ENCODE results near the gene C10orf67.

C10orf67 gene

DNA sequence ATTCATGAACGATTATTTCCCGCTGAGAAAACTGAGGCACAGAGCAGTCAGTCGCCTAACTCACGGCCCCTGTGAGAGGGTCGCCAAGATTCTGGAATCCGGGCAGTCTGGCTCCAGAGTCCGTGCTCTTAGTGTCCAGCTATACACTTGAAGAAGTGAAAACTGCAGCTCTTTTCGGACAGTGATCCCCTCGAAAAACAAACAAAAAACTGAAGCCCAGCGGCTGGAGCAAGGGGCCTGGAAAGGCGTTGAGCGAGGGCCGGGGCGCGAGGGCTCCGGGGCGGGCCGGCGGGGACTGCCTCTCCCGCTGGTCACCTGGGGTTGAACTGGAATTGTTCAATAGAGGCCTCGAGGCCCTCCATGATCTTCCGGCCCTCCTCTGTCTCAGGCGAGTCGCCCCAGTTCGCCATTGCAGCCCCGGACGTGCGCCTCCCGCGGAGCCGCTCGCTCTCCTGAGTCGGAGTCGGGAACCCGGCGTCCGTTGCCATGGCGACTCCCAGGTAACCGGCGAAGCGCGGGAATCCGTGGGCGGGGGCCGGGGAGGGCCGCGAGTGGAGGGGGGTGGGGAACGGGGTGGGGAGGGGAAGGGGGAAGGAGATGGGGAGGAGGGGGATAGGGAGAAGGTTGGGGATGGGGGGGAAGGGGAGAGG is 881 bp downstream of the C10orf67 start:
- Histone ChIP-seq H3K36me3 (ENCODE audit: control insufficient read depth in 5 of 5, insufficient read depth in 5 of 5, low read length in 5 of 5) (no peaks in the 10 kb centered on the region), H3K27me3 (ENCODE audit: control insufficient read depth in 5 of 5, insufficient read depth in 4 of 5, low read length in 5 of 5) (peaks cover 0 to 13% (median 9%) of the 10 kb centered on the region in 5 donors), H3K27ac (ENCODE audit: low read depth, low read length) (no peak overlapping the region), H3K4me1 (ENCODE audit: control insufficient read depth in 5 of 5, insufficient read depth in 5 of 5, low read length in 5 of 5) (peaks cover 2 to 13% (median 12%) of the 10 kb centered on the region in 5 donors), H3K9me3 (ENCODE audit: control insufficient read depth in 5 of 5, low read length in 5 of 5) (no peaks in the 10 kb centered on the region), H3K4me3 (ENCODE audit: low read depth in 1 of 5, low read length in 5 of 5) (peak overlapping the region; percentile 35 to 68 (median 61)), H3K9ac (ENCODE audit: low read length in 5 of 5) (no peak overlapping the region)

DNA sequence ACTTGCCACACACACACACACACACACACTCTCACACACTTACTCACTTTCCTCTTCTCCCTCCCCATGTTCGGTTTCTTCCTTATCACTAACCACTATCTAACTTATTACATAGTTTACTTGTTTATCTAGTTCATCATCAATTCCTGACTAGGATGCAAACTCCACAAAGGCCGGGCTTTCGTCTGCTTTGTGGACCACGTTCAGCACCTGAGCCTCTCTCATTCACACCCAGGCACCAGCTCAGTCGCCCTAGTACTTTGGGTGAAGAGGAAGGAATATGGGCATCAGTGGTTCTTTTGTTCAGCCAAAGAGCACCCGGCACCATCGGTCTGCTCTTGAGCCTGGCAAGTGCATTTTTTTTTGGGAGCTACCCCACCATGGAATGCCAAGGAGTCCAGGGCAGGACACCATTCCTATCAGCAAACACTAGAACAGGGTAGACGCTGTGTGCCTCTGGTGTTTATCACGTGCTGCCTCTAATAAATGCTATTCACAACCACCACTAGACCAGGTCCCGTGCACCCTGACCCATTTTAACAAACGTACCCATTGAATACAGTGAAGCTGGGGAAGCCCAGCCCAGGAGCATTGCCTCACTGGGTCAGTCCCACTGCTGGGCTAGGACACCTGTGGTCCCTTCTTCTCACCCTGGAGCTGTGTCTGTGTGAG is 2.2 kb downstream of the C10orf67 start:
- H3K9ac ChIP-seq (ENCODE audit: low read length in 5 of 5): no peak overlapping the region
- H3K9me3 ChIP-seq (ENCODE audit: control insufficient read depth in 5 of 5, low read length in 5 of 5): no peaks in the 10 kb centered on the region
- H3K4me3 ChIP-seq (ENCODE audit: low read depth in 1 of 5, low read length in 5 of 5): no peak overlapping the region
- no peak overlapping the region for H3K27ac ChIP-seq (ENCODE audit: low read depth, low read length)
- no peaks in the 10 kb centered on the region for H3K36me3 ChIP-seq (ENCODE audit: control insufficient read depth in 5 of 5, insufficient read depth in 5 of 5, low read length in 5 of 5)
- peaks cover 2 to 13% (median 11%) of the 10 kb centered on the region in 5 donors for H3K4me1 ChIP-seq (ENCODE audit: control insufficient read depth in 5 of 5, insufficient read depth in 5 of 5, low read length in 5 of 5)
- H3K27me3 ChIP-seq (ENCODE audit: control insufficient read depth in 5 of 5, insufficient read depth in 4 of 5, low read length in 5 of 5): peaks cover 0 to 13% (median 9%) of the 10 kb centered on the region in 5 donors

DNA sequence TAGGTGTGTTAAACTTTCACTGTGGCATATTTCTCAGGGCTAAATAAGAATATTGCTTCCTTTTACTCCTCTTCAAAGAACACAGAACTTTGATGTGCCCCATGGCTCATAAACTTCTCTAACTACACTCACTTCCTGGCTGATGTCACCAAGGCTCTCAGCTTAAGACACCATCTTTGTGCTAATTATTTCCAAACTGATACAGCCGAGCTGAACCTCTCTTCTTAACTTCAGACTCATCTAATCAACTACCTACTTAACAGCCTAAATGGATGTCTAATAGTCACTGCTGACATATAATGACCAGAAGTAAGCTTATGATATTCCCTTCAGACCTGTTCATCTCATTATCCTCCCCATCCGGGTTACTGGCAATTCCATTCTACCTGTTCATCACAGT is 3.6 kb downstream of the C10orf67 start:
- H3K4me1 ChIP-seq (ENCODE audit: control insufficient read depth in 5 of 5, insufficient read depth in 5 of 5, low read length in 5 of 5): peaks cover 2 to 13% (median 11%) of the 10 kb centered on the region in 5 donors
- no peak overlapping the region for H3K4me3 ChIP-seq (ENCODE audit: low read depth in 1 of 5, low read length in 5 of 5)
- H3K27ac ChIP-seq (ENCODE audit: low read depth, low read length): no peak overlapping the region
- H3K27me3 ChIP-seq (ENCODE audit: control insufficient read depth in 5 of 5, insufficient read depth in 4 of 5, low read length in 5 of 5): peaks cover 0 to 13% (median 9%) of the 10 kb centered on the region in 5 donors
- H3K9ac ChIP-seq (ENCODE audit: low read length in 5 of 5): no peak overlapping the region
- no peaks in the 10 kb centered on the region for H3K36me3 ChIP-seq (ENCODE audit: control insufficient read depth in 5 of 5, insufficient read depth in 5 of 5, low read length in 5 of 5)
- H3K9me3 ChIP-seq (ENCODE audit: control insufficient read depth in 5 of 5, low read length in 5 of 5): no peaks in the 10 kb centered on the region

DNA sequence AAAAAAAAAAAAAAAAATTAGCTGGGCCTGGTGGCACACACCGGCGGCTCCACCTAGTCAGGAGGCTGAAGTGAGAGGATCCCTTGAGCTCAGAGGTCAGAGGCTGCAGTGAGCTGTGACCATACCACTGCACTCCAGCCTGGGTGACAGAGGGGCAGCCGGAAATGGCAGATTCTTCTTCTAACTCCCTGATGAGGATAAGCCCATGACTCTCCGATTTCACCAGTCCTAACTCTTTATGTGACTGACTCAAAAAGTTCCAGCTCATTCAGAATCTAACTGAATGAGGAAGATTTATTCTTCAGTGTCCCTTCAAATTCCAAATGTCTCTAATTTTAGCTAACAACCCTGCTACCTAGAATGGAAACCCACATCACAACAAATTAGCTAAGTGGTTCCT is 4.2 kb downstream of the C10orf67 start:
- Histone ChIP-seq H3K4me1 (ENCODE audit: control insufficient read depth in 5 of 5, insufficient read depth in 5 of 5, low read length in 5 of 5) (peaks cover 2 to 13% (median 11%) of the 10 kb centered on the region in 5 donors), H3K4me3 (ENCODE audit: low read depth in 1 of 5, low read length in 5 of 5) (no peak overlapping the region), H3K27me3 (ENCODE audit: control insufficient read depth in 5 of 5, insufficient read depth in 4 of 5, low read length in 5 of 5) (peaks cover 0 to 13% (median 9%) of the 10 kb centered on the region in 5 donors), H3K9me3 (ENCODE audit: control insufficient read depth in 5 of 5, low read length in 5 of 5) (no peaks in the 10 kb centered on the region), H3K36me3 (ENCODE audit: control insufficient read depth in 5 of 5, insufficient read depth in 5 of 5, low read length in 5 of 5) (no peaks in the 10 kb centered on the region), H3K9ac (ENCODE audit: low read length in 5 of 5) (no peak overlapping the region), H3K27ac (ENCODE audit: low read depth, low read length) (no peak overlapping the region)

DNA sequence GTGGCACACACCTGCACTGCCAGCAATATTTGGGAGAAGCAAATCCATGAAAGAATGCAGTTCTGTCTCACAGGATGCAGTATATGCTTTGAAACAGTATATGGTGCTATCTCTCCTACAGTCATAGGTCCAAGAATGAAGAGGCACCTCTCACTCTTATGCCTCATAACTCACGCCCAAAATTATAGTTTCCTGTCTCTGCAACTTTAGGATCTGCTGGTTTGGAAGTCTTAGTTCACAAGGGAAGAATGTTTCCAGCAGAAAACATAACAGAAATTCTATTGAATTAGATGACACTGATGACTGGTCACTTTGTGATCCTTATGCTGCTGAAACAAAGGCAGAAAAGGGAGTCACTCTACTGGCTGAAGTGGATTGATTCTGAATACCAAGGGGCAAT is 5.7 kb downstream of the C10orf67 start:
- no peak overlapping the region for H3K4me3 ChIP-seq (ENCODE audit: low read depth in 1 of 5, low read length in 5 of 5)
- H3K27ac ChIP-seq (ENCODE audit: low read depth, low read length): no peak overlapping the region
- no peak overlapping the region for H3K9ac ChIP-seq (ENCODE audit: low read length in 5 of 5)
- H3K36me3 ChIP-seq (ENCODE audit: control insufficient read depth in 5 of 5, insufficient read depth in 5 of 5, low read length in 5 of 5): no peaks in the 10 kb centered on the region
- H3K27me3 ChIP-seq (ENCODE audit: control insufficient read depth in 5 of 5, insufficient read depth in 4 of 5, low read length in 5 of 5): peaks cover 0 to 9% (median 6%) of the 10 kb centered on the region in 5 donors
- no peaks in the 10 kb centered on the region for H3K9me3 ChIP-seq (ENCODE audit: control insufficient read depth in 5 of 5, low read length in 5 of 5)
- H3K4me1 ChIP-seq (ENCODE audit: control insufficient read depth in 5 of 5, insufficient read depth in 5 of 5, low read length in 5 of 5): peaks cover 0 to 5% (median 4%) of the 10 kb centered on the region in 5 donors

DNA sequence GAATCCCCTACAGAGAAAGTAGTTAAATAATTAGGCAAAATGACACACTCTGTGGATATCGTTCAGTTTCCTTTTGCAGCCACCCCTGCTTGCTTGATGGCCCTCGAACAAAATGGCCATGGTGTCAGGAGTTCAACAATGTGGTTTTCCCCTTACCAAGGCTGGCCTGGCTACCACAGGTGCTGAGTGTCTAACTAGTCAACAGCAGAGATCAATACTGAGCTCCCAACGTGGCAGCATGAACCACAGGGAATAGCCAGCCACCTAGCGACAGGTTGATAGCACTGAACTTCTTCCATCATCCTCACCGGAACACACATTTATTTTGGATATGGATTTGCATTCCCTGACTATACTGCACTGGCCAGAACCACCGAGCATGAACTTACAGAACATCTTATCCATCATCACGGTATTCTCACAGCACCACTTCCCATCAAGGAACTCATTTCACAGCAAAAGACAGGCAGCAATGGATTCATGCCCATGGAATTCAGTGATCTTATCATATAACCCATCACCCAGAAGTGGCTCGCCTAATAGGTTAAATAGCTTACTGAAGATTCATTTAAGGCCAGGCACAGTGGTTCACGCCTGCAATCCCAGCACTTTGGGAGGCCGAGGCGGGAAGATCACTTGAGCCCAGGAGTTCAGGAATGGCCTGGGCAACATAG is 6.3 kb downstream of the C10orf67 start:
- no peaks in the 10 kb centered on the region for H3K36me3 ChIP-seq (ENCODE audit: control insufficient read depth in 5 of 5, insufficient read depth in 5 of 5, low read length in 5 of 5)
- H3K4me1 ChIP-seq (ENCODE audit: control insufficient read depth in 5 of 5, insufficient read depth in 5 of 5, low read length in 5 of 5): no peaks in the 10 kb centered on the region
- no peak overlapping the region for H3K4me3 ChIP-seq (ENCODE audit: low read depth in 1 of 5, low read length in 5 of 5)
- H3K27me3 ChIP-seq (ENCODE audit: control insufficient read depth in 5 of 5, insufficient read depth in 4 of 5, low read length in 5 of 5): peaks cover 0 to 7% (median 3%) of the 10 kb centered on the region in 5 donors
- no peak overlapping the region for H3K9ac ChIP-seq (ENCODE audit: low read length in 5 of 5)
- no peak overlapping the region for H3K27ac ChIP-seq (ENCODE audit: low read depth, low read length)
- H3K9me3 ChIP-seq (ENCODE audit: control insufficient read depth in 5 of 5, low read length in 5 of 5): no peaks in the 10 kb centered on the region

DNA sequence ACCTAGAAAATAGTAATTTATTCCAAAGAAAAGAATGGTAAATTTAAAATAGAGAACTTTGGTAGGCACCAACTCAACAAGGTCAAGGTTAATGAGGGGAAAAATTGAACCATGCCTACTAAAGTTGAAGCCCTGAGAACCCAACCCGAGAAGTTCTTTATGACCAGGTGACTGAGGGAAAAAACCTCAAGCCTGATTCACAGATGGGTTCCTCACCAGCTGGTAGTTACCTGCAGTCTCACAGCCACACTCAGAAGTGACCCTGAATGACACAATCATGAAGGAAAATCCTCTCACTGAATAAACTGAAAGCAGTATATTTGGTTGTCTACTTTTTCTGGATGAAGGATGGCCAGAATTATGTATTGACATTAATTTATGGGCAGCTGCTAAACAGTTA is 7.0 kb downstream of the C10orf67 start:
- H3K4me3 ChIP-seq (ENCODE audit: low read depth in 1 of 5, low read length in 5 of 5): no peak overlapping the region
- H3K4me1 ChIP-seq (ENCODE audit: control insufficient read depth in 5 of 5, insufficient read depth in 5 of 5, low read length in 5 of 5): no peaks in the 10 kb centered on the region
- H3K27me3 ChIP-seq (ENCODE audit: control insufficient read depth in 5 of 5, insufficient read depth in 4 of 5, low read length in 5 of 5): peaks cover 0 to 3% (median 2%) of the 10 kb centered on the region in 5 donors
- H3K9me3 ChIP-seq (ENCODE audit: control insufficient read depth in 5 of 5, low read length in 5 of 5): no peaks in the 10 kb centered on the region
- no peak overlapping the region for H3K9ac ChIP-seq (ENCODE audit: low read length in 5 of 5)
- no peak overlapping the region for H3K27ac ChIP-seq (ENCODE audit: low read depth, low read length)
- H3K36me3 ChIP-seq (ENCODE audit: control insufficient read depth in 5 of 5, insufficient read depth in 5 of 5, low read length in 5 of 5): no peaks in the 10 kb centered on the region

DNA sequence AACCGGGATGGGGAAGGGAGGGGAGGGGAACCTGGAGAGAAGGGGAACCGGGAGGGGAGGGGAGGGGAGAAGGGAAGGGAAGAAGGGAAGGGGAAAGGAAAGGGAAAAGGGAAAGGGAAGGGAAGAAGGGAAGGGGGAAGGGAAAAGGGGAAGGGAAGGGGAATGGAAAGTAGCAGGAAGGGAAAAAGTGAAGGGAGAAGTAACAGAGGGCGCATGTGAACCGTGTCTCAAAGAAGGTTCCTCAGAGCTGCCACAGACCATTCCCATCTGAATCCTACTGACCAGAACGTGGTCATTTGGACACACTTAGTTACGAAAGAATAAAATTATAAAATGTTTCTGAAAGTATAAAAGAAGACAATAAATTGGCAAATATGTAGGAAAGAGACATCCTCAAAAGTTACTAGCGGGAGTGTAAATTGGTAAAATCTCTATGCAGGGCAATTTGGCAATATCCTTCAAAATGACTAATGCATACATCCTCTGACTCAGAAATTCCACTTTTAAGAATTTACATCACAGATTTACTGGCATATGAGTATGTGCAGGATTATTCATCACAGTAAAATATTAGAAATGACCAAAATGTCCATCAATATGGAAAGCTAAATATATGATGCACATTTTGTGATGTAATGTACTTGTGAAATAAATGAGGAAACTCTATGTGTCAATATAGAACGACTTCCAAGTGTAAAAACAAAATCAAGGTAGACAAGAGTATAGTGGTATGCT is 12.9 kb downstream of the C10orf67 start:
- Histone ChIP-seq H3K4me1 (ENCODE audit: control insufficient read depth in 5 of 5, insufficient read depth in 5 of 5, low read length in 5 of 5) (no peaks in the 10 kb centered on the region), H3K9ac (ENCODE audit: low read length in 5 of 5) (no peak overlapping the region), H3K4me3 (ENCODE audit: low read depth in 1 of 5, low read length in 5 of 5) (no peak overlapping the region), H3K27ac (ENCODE audit: low read depth, low read length) (no peak overlapping the region), H3K36me3 (ENCODE audit: control insufficient read depth in 5 of 5, insufficient read depth in 5 of 5, low read length in 5 of 5) (no peaks in the 10 kb centered on the region), H3K27me3 (ENCODE audit: control insufficient read depth in 5 of 5, insufficient read depth in 4 of 5, low read length in 5 of 5) (no peaks in the 10 kb centered on the region), H3K9me3 (ENCODE audit: control insufficient read depth in 5 of 5, low read length in 5 of 5) (peaks cover 0 to 10% (median 8%) of the 10 kb centered on the region in 5 donors)

DNA sequence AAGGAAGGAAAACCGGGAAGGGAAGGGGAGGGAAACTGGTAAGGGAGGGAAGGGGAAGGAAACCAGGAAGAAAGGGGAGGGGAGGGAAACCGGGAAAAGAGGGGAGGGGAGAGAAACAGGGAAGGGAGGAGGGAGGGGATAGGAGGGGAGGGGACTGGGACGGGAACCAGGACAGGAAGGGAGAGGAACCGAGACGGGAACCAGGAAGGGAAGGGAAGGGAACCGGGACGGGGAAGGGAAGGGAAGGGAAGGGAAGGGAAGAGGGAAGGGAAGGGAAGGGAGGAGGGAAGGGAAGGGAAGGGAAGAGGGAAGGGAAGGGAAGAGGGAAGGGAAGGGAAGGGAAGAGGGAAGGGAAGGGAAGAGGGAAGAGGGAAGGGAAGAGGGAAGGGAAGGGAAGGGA is 13.6 kb downstream of the C10orf67 start:
- Histone ChIP-seq H3K27me3 (ENCODE audit: control insufficient read depth in 5 of 5, insufficient read depth in 4 of 5, low read length in 5 of 5) (peaks cover 0 to 4% (median 0%) of the 10 kb centered on the region in 5 donors), H3K27ac (ENCODE audit: low read depth, low read length) (no peak overlapping the region), H3K36me3 (ENCODE audit: control insufficient read depth in 5 of 5, insufficient read depth in 5 of 5, low read length in 5 of 5) (no peaks in the 10 kb centered on the region), H3K9me3 (ENCODE audit: control insufficient read depth in 5 of 5, low read length in 5 of 5) (peaks cover 0 to 10% (median 8%) of the 10 kb centered on the region in 5 donors), H3K4me1 (ENCODE audit: control insufficient read depth in 5 of 5, insufficient read depth in 5 of 5, low read length in 5 of 5) (no peaks in the 10 kb centered on the region), H3K9ac (ENCODE audit: low read length in 5 of 5) (no peak overlapping the region), H3K4me3 (ENCODE audit: low read depth in 1 of 5, low read length in 5 of 5) (no peak overlapping the region)

All from subcutaneous abdominal adipose tissue (tissue), 5 donors.